NCI-H2227 (cell line): ENCODE measurements around the gene MAPK4.

Source experiments
- DNase-seq: peaks from one replicate; lab custom pipeline; 2025; ENCODE audit not compliant: unreplicated experiment; lab: John Stamatoyannopoulos, UW

The MAPK4 gene

GRCh38 chr18:50716902-50717301 is 157.0 kb downstream of the MAPK4 start:
- DNase-seq: no peak

- no peak for DNase-seq
Observed at GRCh38 chr18:50717563-50717962, 157.7 kb downstream of the MAPK4 start.

- no peak for DNase-seq
Observed at GRCh38 chr18:50719471-50720324, 159.8 kb downstream of the MAPK4 start.

GRCh38 chr18:50720325-50720674 is 160.4 kb downstream of the MAPK4 start:
- DNase-seq: no peak

- no peak for DNase-seq
Observed at GRCh38 chr18:50721006-50721405, 161.1 kb downstream of the MAPK4 start.

GRCh38 chr18:50721451-50722120 is 161.7 kb downstream of the MAPK4 start:
- no peak for DNase-seq

GRCh38 chr18:50722311-50722710 is 162.4 kb downstream of the MAPK4 start:
- no peak for DNase-seq

- DNase-seq: no peak
Observed at GRCh38 chr18:50724751-50725151, 164.9 kb downstream of the MAPK4 start.

- DNase-seq: peak; percentile 60
Observed at GRCh38 chr18:50726960-50727589, 167.2 kb downstream of the MAPK4 start.

GRCh38 chr18:50727721-50728471 is 168.0 kb downstream of the MAPK4 start:
- no peak for DNase-seq

- no peak for DNase-seq
Observed at GRCh38 chr18:50729376-50729775, 169.5 kb downstream of the MAPK4 start.

- no peak for DNase-seq
Observed at GRCh38 chr18:50729986-50730385, 170.1 kb downstream of the MAPK4 start.

GRCh38 chr18:50734342-50734741 is 174.5 kb downstream of the MAPK4 start:
- DNase-seq: no peak

- no peak for DNase-seq
Observed at GRCh38 chr18:50734886-50735285, 175.0 kb downstream of the MAPK4 start.

GRCh38 chr18:50737127-50737526 is 177.2 kb downstream of the MAPK4 start:
- no peak for DNase-seq

- DNase-seq: peak; percentile 14
Observed at GRCh38 chr18:50738098-50738757, 178.3 kb downstream of the MAPK4 start.

GRCh38 chr18:50742952-50743351 is 183.1 kb downstream of the MAPK4 start:
- no peak for DNase-seq

GRCh38 chr18:50744253-50744652 is 184.4 kb downstream of the MAPK4 start:
- DNase-seq: no peak

GRCh38 chr18:50745945-50746344 is 186.1 kb downstream of the MAPK4 start:
- no peak for DNase-seq

- no peak for DNase-seq
Observed at GRCh38 chr18:50747849-50748242, 188.0 kb downstream of the MAPK4 start.
